HepG2 (cell line): ENCODE data around the gene SMAD3. TPM values are rescaled to one million over a fixed set of nuclear protein-coding genes. Genes with fewer than 3 reads are reported as not detected.

Experiments used
- DNMT1 ChIP-seq: sonication (generic); formaldehyde crosslinking; IDR thresholded peaks from 2 replicates; pipeline ENCODE4 v1.5.1; 2020; ENCODE audit warnings: mild to moderate bottlenecking, missing genetic modification reagents
- MLLT10 ChIP-seq: sonication (generic); formaldehyde crosslinking; IDR thresholded peaks from 2 replicates; pipeline ENCODE4 v1.4.0; 2020; ENCODE audit warnings: missing genetic modification reagents
- ZNF644 ChIP-seq: IDR thresholded peaks from 2 replicates; pipeline ENCODE4 v1.6.1; 2016; ENCODE audit warnings: low read depth
- ZNF766 ChIP-seq: sonication (generic); formaldehyde crosslinking; IDR thresholded peaks from 2 replicates; pipeline ENCODE4 v1.5.0; 2020; ENCODE audit warnings: missing genetic modification reagents, borderline replicate concordance
- polyA plus RNA-seq, 8 experiments: library from polyadenylated mRNA; depleted of rRNA in 3 of 8; stranded (reverse) in 7 of 8; unstranded in 1 of 8; fragments of >200 nt; fragmentation: Illumina TruSeq in 4 of 8; extraction: Trizol in 4 of 8; gene quantifications; 2 replicates each; pipeline versions ENCODE4 v1.2.1 to v1.2.3, GENCODE V29; 2011 to 2016; ENCODE audit warnings: low read depth in 4 of 8, missing spikeins in 1 of 8, mixed read lengths in 1 of 8; ENCODE audit not compliant: insufficient read depth in 1 of 8
- total RNA-seq, 5 experiments: library from RNA; depleted of rRNA; stranded (reverse); fragments of >200 nt; fragmentation: Illumina TruSeq; extraction: Trizol; gene quantifications; 2 replicates each; pipeline ENCODE4 v1.2.3, GENCODE V29; 2016; ENCODE audit warnings: low read depth in 1 of 5
- TF ChIP-seq, protein P1 (sequence below): sonication (generic); formaldehyde crosslinking; IDR thresholded peaks from 2 replicates; pipeline ENCODE4 v1.5.1; 2020; ENCODE audit warnings: mild to moderate bottlenecking, missing genetic modification reagents, borderline replicate concordance
- TF ChIP-seq, protein P2 (sequence below): IDR thresholded peaks from 2 replicates; pipeline ENCODE4 v1.6.1; 2012; ENCODE audit warnings: inconsistent platforms
- TF ChIP-seq, protein P3 (sequence below), 2 experiments: IDR thresholded peaks; 2 replicates each; pipeline ENCODE4 v1.6.1; 2011 to 2012; ENCODE audit warnings: low read length in 2 of 2, borderline replicate concordance in 1 of 2, low read depth in 1 of 2, mild to moderate bottlenecking in 1 of 2, moderate library complexity in 1 of 2
- TF ChIP-seq, protein P4 (sequence below): sonication (generic); formaldehyde crosslinking; IDR thresholded peaks from 2 replicates; pipeline ENCODE4 v1.8.1; 2023; ENCODE audit warnings: mild to moderate bottlenecking, inconsistent platforms, moderate library complexity, missing genetic modification reagents, borderline replicate concordance

Gene SMAD3
- total and polyA plus RNA-seq, 2 of the 13 experiments (the other 11 are each of a cell fraction or from before 2014, with no cell fraction given) = 8.6 to 56.3 TPM

DNA sequence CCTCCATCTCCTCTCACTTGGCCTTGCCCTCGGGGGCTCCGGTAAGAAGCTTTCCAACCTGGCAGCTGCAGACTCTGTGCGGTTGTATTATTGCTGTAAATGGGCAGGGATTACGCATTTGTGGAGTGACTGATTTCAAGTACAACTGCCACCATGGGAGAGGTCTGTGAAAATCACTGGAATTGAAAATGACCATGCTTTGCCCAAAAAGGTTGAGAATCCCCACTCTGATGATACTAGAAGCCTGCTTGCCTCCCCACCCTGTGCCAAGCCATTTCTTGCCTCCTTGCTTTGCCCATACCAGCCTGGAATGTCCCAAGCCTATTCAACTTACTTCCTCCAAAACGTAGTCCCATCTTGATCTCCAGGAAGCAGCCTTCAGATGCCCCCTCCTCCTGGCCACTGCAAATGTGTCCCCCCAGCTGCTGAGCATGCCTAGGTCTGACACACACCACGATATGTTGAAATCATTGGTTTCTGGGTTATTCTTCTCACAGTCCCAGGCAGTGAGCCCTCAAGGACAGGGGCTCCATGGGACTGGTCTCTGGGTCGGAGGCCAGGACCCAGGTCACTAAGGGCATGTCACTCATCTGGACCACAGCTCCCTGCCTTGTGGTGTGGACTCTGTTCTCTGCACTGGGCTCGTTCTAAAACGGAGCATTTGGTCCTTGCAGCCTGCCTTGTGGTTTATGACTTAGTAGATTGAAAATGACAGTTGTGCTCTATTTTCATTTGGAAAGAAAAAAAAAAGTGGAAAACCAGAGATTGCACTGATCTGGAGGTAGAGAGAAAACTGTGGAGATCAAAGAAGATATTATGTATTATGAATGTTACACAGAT, 42.9 kb downstream of the SMAD3 start (continued):
- TF ChIP-seq, protein P1, sequence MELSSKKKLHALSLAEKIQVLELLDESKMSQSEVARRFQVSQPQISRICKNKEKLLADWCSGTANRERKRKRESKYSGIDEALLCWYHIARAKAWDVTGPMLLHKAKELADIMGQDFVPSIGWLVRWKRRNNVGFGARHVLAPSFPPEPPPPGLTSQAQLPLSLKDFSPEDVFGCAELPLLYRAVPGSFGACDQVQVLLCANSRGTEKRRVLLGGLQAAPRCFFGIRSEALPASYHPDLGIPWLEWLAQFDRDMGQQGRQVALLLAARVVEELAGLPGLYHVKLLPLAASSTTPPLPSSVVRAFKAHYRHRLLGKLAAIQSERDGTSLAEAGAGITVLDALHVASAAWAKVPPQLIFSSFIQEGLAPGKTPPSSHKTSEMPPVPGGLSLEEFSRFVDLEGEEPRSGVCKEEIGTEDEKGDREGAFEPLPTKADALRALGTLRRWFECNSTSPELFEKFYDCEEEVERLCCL (CRISPR knock-in tag) = no peak
- TF ChIP-seq, protein P2, sequence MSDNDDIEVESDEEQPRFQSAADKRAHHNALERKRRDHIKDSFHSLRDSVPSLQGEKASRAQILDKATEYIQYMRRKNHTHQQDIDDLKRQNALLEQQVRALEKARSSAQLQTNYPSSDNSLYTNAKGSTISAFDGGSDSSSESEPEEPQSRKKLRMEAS = no peak
- TF ChIP-seq DNMT1 (CRISPR knock-in tag) (no peak), ZNF644 (CRISPR knock-in tag) (no peak), MLLT10 (no peak), ZNF766 (CRISPR knock-in tag) (no peak)
- TF ChIP-seq, protein P3, sequence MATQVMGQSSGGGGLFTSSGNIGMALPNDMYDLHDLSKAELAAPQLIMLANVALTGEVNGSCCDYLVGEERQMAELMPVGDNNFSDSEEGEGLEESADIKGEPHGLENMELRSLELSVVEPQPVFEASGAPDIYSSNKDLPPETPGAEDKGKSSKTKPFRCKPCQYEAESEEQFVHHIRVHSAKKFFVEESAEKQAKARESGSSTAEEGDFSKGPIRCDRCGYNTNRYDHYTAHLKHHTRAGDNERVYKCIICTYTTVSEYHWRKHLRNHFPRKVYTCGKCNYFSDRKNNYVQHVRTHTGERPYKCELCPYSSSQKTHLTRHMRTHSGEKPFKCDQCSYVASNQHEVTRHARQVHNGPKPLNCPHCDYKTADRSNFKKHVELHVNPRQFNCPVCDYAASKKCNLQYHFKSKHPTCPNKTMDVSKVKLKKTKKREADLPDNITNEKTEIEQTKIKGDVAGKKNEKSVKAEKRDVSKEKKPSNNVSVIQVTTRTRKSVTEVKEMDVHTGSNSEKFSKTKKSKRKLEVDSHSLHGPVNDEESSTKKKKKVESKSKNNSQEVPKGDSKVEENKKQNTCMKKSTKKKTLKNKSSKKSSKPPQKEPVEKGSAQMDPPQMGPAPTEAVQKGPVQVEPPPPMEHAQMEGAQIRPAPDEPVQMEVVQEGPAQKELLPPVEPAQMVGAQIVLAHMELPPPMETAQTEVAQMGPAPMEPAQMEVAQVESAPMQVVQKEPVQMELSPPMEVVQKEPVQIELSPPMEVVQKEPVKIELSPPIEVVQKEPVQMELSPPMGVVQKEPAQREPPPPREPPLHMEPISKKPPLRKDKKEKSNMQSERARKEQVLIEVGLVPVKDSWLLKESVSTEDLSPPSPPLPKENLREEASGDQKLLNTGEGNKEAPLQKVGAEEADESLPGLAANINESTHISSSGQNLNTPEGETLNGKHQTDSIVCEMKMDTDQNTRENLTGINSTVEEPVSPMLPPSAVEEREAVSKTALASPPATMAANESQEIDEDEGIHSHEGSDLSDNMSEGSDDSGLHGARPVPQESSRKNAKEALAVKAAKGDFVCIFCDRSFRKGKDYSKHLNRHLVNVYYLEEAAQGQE (IDR thresholded peaks at IDR 0.05; ENCODE audit: borderline replicate concordance in 1 of 2, low read depth in 1 of 2, low read length in 2 of 2) = no peak
- TF ChIP-seq, protein P4, sequence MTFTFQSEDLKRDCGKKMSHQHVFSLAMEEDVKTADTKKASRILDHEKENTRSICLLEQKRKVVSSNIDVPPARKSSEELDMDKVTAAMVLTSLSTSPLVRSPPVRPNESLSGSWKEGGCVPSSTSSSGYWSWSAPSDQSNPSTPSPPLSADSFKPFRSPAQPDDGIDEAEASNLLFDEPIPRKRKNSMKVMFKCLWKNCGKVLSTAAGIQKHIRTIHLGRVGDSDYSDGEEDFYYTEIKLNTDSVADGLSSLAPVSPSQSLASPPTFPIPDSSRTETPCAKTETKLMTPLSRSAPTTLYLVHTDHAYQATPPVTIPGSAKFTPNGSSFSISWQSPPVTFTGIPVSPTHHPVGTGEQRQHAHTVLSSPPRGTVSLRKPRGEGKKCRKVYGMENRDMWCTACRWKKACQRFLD (CRISPR knock-in tag) = no peak
- TF ChIP-seq, all 625 proteins: peak for 25
